Fibroblast of peridontal ligament (primary cell): ENCODE data around the gene DLG2.

Experiments used
- DNase-seq: peaks from one replicate; pipeline ENCODE4 v3.0.0-alpha.2; 2010; ENCODE audit errors: extremely low read depth

DLG2 gene

DNA sequence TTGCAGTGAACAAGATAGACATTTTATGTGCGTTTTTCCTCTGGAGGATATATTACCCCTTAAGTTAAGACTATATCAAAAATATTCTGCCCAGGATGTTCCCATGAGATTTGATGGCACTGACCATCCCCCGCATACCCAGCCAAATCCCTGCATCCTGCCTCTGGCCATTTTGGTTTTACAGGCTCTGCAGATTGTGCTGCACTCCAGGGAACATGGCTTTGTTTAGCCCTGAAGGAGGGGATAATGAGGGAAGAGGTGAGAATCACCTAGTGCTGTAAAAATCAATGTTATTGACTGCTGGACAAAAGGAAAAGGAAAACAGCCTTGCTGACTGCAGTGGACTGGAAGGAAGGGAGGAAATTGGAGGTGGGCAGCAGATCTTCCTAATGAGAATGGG is 717.4 kb downstream of the DLG2 start:
- DNase-seq = no peak

DNA sequence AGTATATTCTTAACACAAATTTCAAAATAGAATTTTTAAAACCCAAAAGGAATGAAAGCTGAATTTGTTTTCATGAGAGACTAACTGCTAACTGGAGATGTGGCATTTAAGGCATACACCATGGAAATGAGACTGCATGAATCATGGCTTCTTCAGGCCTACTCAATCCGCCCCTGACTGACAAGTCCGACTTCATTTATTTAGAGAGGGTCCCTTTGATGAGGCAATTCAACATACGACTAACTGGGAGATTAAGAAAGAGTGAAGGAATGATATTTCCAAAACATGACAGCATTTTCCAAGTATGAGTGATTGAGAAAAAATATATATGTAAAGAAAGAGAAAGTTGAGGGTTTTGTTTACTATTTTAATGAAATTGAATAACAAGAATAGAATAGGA is 720.1 kb downstream of the DLG2 start:
- DNase-seq = peak; percentile 81

DNA sequence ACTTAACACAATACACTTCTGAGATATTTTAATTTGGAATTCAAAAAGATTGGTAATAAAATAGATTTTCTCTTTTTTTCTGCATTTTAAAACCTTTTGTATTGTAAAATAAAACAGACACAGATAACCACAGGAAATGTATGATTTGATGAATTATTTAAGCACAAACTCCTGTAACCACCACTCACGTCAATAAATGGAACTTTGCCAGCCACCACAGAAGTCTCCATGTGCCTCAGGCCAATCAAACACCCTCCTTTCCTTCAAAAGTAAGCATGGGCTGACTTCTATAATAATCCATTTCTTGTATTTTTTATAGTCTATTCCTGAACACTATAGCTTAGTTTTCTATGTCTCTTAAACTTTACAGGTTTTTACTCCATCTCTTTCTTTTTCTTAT is 721.7 kb downstream of the DLG2 start:
- DNase-seq = peak; percentile 83

DNA sequence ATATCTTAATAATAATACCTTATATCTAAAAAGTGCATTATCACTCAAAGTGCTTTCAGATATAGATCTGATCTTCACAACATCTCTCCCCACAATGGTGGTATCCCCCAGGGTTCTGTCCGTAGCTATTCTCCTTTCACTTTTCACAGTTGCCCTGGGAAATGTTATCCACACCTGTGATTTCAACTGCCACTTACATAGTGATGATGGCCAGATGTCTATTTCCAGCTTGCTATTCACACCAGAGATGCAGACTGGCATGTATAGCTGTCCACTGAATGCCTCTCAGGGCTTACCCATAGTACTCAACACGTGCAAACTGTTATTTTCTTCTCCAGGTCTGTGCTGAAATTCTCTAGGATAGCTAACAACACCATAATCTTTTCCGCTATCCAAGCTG is 724.7 kb downstream of the DLG2 start:
- DNase-seq = no peak

- DNase-seq = peak; percentile 97
Observed at GRCh38 chr11:84901991-84902390, 725.2 kb downstream of the DLG2 start.

DNA sequence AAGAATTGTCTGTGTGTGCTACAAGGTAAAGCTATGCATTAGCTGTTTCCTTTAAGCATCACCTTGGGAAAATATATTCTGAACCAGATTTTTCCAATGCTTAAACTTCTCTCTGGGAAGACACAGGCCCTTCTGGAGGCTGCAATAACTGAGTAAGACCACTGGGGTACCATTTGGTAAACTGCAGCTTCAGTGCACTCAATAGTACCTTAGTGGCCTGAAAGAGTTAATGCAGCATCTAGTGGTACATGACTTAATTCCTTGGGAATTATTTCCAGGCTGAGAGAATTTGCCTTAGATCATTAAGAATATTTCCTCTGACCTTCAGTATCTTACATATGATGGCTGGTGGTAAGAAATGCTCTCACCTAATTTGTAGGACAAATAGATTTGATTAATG is 727.4 kb downstream of the DLG2 start:
- no peak for DNase-seq

GRCh38 chr11:84899134-84899533 is 728.0 kb downstream of the DLG2 start:
- peak; percentile 65 for DNase-seq

DNA sequence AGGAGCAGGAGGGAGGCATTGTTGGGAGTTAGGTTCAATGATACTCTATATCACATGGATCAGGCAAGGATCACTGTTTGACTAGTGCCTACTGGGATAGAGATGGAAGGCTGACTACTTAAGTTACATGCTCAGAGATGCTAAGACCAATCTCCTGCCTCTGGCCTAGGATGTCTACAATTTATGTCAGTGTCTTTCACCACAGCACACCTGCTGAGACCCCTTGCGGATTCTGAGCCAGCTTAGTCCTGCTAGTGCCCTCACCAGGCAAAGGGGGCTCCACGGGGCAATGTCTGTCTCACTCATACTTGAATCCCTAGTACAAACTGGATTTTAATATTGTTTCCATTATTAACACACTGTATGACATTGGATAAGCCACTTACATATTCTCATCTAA is 732.5 kb downstream of the DLG2 start:
- no peak for DNase-seq

DNA sequence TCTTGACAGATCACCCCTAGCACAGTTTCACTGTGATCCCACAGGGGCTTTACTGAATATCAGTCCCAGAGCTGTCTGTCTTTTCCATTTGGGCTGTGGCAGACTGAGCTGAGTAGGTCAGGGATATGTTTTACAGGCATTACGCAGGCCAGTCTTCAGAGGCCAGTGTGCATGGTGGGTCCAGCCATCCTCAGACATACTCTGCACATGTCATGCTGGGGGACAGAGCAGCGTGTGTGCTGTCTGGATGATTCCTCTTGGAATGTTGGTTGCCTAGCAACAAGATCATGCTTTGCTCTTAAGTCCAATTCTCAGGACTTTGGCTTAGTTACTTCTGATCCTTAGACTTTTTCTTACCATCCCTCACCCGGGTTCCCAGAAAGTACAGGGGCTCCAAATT is 736.5 kb downstream of the DLG2 start:
- DNase-seq = peak; percentile 24

GRCh38 chr11:84889556-84889955 is 737.6 kb downstream of the DLG2 start:
- no peak for DNase-seq

DNA sequence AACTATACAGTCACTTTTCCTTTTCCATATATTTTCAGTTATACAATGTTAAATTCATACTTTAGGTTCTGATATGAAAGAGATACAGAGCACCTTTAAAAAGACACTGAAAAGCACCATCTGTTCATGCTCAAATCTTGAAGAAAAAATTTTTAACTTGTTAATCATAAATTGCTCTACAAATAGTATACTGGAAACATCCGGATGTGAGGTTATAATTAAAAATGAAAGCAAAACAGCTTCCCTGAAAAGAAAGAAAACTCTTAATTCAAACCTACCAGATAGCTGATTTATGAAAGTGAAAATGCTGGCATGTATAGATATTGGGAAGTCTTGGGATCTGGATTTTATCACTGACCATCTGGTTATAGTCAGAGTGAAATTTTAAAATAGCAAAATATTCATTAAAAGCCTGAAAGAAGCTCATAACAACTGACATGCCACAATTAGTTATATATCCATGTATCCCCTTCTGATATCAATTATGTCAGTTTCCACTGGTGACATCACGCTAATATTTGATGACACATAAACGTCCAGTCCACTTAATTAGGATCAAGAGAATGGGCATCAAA is 740.0 kb downstream of the DLG2 start:
- peak; percentile 41 for DNase-seq

DNA sequence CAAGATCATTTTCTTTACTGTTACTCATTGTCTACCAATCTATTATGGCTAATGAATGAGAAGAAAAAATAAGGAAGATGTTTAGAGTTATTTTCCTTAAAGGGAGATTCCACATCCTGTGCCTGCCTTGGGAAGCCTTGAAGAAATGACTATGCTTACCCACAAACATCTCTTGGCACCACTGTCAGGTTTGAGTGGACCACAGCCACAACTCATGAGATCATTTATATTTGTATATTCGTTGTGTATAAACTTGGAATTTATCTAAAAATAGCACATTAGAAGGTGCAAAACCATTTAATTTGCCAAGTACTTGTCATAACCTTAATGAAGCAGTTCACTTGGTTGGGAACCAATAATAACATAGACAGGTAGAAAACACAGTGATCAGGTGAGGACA is 740.8 kb downstream of the DLG2 start:
- peak; percentile 66 for DNase-seq

DNA sequence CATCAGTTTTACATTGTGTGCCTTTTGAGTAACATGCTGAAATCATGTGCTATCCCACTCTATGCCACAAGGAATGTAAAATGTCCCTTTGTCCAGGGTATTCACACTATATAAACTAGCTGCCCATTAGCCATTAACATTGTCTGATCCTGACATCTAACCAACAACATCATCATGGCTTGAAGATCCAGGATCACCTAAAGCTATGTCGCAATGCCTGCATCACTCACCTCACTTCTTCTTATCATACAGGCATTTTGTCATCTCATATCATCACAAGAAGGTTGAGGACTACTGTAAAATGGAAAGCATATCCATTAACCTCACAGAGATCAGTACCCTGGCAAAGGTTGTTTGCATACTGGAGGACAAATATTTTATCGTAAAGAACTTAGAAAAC is 742.3 kb downstream of the DLG2 start:
- no peak for DNase-seq

DNA sequence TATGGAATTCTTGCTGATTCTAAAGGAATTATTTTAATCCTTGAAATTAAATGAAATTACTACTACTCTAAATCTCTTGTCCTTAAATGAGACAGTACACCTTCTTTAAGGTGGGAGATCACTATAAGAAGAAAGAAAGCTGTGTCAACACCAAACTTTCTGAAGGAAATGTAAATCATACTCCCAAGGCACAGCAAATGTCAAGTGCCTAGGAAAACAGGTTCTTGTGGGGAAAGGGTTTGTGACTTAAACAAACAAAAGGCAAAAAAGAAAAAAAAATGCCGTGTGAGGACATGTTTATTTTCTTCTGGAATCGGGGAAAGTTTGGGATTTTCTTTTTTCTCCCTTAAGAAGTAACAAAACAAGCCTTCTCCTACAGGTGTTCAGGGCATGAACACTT is 745.1 kb downstream of the DLG2 start:
- DNase-seq = no peak

GRCh38 chr11:84871116-84871515 is 756.0 kb downstream of the DLG2 start:
- no peak for DNase-seq

DNA sequence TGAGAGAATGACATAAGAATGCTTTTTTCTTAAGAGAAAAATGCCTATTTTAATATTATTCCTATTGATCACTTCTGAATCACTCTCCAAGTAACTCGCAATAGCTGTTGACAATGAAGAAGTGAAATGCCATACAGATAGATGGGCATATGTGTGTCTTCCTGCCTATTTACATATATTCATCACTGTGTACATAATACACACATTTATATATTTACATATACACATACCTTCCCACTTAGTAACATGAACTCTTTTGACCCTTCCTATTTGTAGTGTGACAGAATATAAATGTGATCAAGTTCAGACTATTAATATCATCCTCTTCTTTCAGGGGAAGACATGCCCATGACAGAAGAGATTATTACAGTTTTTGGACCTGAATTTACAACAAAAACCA is 756.7 kb downstream of the DLG2 start:
- no peak for DNase-seq

- no peak for DNase-seq
Observed at GRCh38 chr11:84866922-84867321, 760.2 kb downstream of the DLG2 start.

DNA sequence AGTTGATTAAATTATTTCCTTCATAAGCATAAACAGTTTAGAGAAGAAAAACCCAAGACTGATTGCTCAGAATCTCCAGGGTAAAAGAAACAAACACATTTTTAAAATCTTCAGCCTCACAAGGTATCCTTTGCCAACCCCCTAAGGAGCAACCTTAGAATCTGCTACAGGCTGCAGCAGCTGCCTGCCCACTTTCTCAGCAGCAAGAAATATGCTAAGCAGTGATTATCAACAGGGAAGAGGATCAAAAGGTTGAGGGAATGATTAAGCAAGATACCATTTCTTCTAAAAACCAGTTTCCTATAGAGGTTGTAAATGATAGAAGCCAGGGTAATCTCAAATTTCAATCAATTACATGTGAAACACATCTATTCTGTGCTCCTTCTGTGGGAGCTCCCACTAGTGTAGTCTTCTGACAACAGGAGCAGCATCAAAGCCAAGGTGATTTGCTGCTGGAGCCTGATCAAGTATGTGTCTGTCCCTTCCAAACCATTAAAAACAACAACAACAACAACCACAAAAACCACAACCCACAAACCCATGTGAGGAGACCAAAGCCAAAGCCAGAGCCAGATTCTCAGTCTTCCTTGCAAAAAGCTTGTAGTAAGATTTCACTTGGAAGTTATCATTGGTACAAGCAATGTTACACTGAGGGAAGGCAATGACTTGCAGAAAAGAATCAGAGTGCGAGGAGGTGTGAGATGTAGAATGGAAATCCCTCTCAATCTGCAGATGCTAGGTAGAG is 761.2 kb downstream of the DLG2 start:
- peak; percentile 69 for DNase-seq

GRCh38 chr11:84865257-84865656 is 761.9 kb downstream of the DLG2 start:
- no peak for DNase-seq

GRCh38 chr11:84857746-84858145 is 769.4 kb downstream of the DLG2 start:
- no peak for DNase-seq

DNA sequence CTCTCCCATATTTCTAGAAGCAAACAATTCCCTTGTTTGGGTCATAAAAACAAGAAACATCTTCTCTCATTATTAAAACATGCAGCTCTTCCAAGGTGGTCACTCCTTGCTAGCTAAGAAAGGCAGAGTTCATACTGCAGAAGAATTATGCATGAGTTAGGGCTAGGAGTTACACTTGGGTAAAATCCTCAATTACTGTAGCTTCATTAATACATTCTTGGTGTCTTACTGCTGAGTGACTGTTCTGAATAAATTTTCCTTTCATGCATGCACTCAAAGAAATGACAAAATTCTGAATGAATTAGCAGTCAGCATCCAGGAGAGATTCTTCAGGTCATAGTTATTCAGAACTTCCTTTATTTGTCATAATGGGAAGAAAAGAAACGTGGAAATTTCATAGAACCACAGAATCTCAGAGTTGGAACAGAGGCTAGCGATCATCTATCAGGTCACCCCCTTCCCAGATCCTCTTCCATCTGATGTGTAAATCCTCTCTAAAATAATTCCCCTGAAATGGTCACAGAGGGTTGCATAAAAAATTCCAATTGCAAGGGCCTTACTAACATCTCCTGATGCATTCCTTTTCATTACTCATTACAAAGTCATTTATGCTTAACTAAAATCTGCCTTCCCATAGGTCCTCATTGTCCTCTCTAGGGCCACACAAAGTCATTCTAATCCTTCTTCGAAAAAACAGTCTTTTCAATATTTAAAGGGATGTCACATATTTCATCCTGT is 771.5 kb downstream of the DLG2 start:
- peak; percentile 76 for DNase-seq

GRCh38 chr11:84854498-84854880 is 772.7 kb downstream of the DLG2 start:
- no peak for DNase-seq

DNA sequence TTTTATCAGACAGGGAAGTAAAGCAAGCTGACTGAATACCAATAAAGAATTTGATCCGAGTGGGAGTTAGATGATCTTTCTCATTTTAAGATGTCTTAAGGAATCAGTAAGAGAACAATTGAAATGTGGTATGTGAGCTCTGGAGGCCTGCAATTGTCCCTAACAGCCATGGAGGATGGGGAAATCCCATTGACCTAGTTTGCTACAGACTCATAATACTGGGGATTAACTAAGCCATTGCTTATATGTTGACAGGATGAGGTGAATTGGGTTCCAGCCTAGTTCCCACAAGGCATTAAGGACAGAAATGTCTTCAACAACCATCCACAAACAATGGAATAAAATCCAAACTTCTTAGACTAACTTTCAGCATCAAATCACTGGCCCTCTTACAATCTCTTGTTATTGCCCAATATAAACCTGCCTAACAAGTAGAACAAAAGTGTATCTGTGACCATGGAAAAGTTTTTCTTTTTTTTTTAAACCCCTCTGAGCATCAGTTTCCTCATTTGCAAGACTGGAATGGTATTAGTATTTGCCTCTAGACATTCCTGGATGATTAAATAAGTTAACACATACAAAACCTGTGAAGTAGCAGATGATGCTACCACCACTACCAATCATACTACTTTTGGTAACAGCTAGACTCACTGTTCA is 773.2 kb downstream of the DLG2 start:
- no peak for DNase-seq
